Omental fat pad (tissue), 4 donors: ENCODE measurements around the gene DLX1. TPM values are rescaled to one million over a fixed set of nuclear protein-coding genes. Genes with fewer than 3 reads are reported as not detected.

Source experiments
- ATAC-seq: fragments of 150-250 bp; one replicate; pipeline ENCODE4 v1.9.1; 2016; ENCODE audit warnings: mild to moderate bottlenecking, moderate library complexity; ENCODE audit not compliant: low FRiP score
- DNase-seq: peaks from one replicate; pipeline ENCODE4 v3.0.0-alpha.2; 2019; ENCODE audit warnings: low spot score
- total RNA-seq, 4 donors: library from RNA; depleted of rRNA; stranded (reverse); fragments of >200 nt; gene quantifications; one replicate each; pipeline ENCODE4 v1.1.0, GENCODE V29; 2016
- TF ChIP-seq, protein P1 (sequence below), 3 donors: fragments of 450-650 bp; IDR thresholded peaks; one replicate each; pipeline ENCODE4 v1.5.1; 2016 to 2017; ENCODE audit warnings: antibody characterized with exemption in 3 of 3, mild to moderate bottlenecking in 3 of 3, moderate library complexity in 2 of 3

Gene DLX1
- total RNA-seq, 4 donors from 2014 or later: 0.09 TPM; not detected in 3

DNA sequence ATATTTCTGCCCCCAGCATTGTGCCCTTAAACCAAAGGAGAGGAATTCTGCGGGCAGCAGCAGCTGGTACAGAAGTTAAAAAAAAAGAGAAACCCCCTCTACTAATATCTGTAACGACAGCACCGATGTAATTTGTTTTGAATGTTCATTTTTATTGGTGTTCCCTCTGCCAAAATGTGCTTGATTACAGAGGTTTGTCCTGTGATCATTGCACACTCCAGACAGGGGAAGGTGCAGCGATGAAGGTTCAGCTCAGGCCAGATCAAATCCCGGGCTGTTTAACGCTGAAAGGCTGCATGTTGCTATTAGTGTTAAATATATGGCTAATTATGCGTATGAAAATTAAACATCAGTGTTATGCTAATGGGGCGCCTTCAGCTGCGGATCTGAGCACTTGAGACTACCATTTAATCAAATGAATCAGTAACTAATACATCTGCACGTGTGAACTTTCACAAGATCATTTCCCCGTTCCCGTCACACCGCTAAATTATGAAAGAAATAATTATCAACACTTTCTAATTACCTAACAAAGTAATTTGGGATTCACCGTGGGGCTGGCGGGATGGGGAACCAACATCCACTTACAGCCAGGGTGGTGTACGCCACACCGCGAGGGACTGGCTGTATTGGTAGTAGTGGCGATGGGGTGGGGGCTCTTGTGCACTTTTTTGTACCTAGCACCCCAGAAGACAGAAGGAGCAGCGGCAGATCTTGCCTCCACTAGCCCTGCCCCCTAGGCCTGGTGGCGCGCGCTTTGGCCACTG lies 1.5 kb upstream of the DLX1 start:
- ATAC-seq: no peak

DNA sequence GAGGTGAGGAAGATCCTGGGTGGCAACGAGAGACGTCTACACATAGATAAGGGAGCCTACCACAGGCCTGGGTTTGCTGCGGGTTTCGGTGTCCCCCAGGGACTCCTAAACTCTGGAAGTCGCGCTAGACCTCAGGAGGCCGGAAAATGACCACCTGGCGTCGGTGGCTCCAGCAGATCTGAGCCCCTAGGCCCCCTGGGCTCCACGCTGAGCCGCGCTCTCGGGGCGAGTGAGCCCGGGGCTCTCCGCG lies 987 bp upstream of the DLX1 start:
- TF ChIP-seq, protein P1, sequence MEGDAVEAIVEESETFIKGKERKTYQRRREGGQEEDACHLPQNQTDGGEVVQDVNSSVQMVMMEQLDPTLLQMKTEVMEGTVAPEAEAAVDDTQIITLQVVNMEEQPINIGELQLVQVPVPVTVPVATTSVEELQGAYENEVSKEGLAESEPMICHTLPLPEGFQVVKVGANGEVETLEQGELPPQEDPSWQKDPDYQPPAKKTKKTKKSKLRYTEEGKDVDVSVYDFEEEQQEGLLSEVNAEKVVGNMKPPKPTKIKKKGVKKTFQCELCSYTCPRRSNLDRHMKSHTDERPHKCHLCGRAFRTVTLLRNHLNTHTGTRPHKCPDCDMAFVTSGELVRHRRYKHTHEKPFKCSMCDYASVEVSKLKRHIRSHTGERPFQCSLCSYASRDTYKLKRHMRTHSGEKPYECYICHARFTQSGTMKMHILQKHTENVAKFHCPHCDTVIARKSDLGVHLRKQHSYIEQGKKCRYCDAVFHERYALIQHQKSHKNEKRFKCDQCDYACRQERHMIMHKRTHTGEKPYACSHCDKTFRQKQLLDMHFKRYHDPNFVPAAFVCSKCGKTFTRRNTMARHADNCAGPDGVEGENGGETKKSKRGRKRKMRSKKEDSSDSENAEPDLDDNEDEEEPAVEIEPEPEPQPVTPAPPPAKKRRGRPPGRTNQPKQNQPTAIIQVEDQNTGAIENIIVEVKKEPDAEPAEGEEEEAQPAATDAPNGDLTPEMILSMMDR (IDR thresholded peaks at IDR 0.05): no peak
- DNase-seq: no peak
- no peak for ATAC-seq

More for the DNA sequence above, 1.5 kb upstream of the DLX1 start:
- TF ChIP-seq, protein P1 (IDR thresholded peaks at IDR 0.05): no peak
- DNase-seq: no peak

DNA sequence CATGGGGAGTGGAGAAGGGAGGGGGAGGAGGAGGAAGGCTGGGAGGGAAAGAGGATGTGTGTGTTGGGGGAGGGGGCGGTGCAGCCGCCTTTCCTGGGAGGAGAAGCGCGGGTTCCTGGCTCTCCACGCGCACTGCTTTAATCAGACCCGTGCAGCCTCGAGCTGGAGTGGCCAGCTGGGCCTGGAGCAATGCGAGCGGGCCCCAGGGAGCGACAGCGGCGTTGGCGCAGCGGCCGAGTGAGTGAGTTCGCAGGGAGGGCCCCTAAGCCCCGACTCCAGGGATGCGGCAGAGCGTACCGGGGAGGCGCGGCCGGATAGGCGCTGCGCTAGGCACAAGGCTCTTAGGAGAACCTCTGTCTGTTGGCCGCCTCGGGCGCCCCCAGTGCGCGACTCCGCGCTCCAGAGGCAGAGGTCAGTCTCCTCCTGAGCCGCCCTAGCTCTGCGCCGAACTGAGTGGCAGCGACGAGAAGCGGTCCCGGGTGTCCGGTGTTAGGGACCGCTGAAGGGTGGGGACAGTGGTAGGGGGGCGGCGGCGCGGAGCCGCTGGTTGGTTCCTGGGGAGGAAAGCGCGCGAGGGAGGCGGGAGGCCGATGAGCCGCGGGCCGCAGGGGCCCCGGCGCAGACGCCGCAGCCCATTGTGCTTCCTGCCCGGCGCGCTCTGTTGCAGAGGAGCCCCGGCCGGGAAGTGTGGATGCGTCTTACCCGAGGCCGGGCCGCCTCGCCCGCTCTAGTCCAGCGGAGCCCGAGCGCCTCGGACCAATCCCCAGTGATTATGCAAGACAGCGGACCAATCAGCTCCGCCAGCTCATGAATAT lies 455 bp upstream of the DLX1 start:
- TF ChIP-seq, protein P1 (IDR thresholded peaks at IDR 0.05): no peak
- ATAC-seq (peak; percentile 84), DNase-seq (peak; percentile 65)

DNA sequence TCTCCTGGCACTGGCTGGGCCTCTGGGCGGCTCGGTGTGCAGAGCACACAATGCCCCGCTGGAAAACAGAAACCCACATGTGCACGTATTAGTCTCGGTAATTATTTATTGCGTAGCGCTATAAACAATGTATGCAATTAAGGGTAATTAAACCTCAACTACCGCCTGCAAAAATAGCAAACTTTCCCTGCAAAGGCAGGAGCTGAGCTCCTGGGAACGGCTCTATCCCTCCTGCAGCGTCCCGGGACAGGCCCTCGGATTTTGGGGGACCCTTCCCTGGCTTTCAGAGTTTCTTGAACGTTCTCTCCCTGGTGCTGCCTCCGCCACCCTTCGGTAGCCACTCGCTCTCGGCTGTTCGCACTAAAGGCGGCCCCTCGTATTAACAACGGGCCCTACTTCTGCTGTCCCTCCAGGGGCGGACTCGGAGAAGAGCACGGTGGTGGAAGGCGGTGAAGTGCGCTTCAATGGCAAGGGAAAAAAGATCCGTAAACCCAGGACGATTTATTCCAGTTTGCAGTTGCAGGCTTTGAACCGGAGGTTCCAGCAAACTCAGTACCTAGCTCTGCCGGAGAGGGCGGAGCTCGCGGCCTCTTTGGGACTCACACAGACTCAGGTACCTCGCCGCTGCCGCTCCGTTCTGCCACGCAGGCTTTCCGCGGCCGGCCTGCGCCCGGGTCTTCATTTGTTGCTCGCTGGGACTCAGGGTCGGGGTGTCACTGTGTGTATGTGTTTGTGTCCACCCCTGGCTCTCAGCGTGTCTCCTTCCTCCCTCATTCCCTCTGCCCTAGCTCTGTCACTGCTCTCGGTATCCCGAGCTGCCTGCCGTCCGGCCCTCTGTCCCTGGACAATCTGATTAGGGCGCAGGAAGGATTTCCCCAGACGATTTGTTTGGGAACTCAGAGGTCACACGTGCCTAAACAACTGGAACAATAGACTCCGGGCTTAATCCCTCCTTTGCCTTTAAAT lies 1.2 kb downstream of the DLX1 start:
- no peak for DNase-seq
- ATAC-seq: no peak
- TF ChIP-seq, protein P1 (IDR thresholded peaks at IDR 0.05): no peak

DNA sequence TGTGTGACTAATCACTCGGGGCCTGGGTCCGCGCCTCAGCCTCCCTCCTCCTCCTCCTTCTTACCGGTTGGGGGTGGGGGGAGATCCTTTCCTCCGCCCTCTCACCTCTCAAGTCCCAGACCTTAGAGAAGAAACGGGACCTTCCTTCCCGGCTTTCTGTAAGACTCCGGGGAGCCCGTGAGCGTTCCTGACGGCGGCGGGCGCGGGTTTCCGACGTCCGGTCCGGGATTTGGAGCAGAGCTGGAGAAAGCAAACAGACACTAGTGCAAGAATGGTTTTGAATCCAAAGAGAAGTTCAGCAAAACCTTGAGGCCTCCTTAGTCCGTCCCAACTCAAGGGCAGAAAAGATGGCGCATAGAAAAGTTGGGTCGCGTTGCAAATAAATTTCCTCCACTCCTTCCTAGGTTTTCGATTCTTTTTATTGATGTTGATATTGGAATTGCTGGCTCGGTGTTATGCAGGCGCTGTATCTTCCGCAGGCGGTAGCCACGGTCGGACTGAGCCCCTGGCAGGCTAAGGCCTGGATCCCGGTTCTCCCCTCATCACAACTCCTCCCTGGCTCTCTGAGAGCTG lies 2.0 kb downstream of the DLX1 start:
- DNase-seq: no peak
- TF ChIP-seq, protein P1 (IDR thresholded peaks at IDR 0.05): no peak
- ATAC-seq: no peak

DNA sequence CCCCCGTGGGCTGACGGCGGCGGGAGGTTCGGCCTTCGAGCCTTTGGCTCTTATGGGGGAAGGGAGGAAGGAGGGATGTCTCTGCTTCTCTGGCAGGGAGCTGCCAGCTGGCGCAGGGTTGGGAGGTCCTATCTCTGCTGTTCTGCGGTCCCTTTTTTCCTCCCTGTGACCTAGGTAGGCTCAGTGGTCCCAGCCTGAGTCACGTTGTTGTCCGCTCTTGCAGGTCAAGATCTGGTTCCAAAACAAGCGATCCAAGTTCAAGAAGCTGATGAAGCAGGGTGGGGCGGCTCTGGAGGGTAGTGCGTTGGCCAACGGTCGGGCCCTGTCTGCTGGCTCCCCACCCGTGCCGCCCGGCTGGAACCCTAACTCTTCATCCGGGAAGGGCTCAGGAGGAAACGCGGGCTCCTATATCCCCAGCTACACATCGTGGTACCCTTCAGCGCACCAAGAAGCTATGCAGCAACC lies 2.5 kb downstream of the DLX1 start:
- TF ChIP-seq, protein P1 (IDR thresholded peaks at IDR 0.05): no peak
- no peak for DNase-seq
- no peak for ATAC-seq
